GM19324 (cell line): Measurements from ENCODE around the gene ATP5F1D.
A peak's percentile ranks its signal among the peaks of the same experiment; 100 is the strongest.
"Not testable (repeated sequence)": the region's sequence is repeated elsewhere in the genome, so short reads cannot be mapped to it uniquely, and the experiment has no call there.

Experiments used
- ATAC-seq: cut with Tn5 transposase; IDR thresholded peaks from one replicate; pipeline ENCODE4 v1.9.1; 2021; ENCODE audit warnings: mild to moderate bottlenecking, moderate library complexity; ENCODE audit not compliant: unreplicated experiment, low FRiP score

ATP5F1D gene

DNA sequence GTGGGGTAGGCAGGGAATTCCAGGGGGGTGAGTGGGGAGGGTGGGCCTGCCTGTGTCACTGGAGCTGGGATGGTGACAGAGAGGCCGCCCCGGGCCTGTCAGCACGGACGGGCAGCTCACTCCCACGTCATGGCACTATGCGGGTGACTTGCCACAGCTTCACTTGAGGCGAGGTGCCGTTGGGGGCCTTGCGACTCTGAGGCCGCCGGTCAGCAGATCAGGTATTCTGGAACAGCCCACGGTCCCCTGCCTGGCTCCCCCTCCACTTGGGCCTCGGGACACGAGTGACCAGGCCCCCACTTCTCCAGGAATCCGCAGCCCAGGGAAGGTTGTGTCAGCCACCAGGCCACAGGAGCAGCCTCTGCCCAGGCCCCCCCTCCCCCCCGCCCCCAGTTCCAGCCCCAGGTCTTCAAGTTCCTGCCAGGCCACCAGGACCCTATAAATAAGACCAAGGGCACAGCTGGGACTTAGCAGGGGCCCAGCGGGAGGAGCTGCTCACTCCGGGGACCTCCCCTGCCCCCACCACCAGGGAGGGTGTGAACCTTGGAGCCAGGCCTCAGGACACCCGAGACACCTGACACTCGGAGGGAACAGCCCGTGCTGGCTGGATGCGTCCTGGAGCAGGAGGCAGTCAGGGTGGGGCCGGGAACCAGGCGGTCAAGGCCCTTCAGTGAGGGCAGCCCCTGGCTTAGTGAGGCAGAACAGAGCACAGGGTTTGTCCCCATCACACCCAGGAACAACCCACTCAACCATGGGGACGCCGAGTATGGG lies 4.1 kb downstream of the ATP5F1D start:
- no peak for ATAC-seq

DNA sequence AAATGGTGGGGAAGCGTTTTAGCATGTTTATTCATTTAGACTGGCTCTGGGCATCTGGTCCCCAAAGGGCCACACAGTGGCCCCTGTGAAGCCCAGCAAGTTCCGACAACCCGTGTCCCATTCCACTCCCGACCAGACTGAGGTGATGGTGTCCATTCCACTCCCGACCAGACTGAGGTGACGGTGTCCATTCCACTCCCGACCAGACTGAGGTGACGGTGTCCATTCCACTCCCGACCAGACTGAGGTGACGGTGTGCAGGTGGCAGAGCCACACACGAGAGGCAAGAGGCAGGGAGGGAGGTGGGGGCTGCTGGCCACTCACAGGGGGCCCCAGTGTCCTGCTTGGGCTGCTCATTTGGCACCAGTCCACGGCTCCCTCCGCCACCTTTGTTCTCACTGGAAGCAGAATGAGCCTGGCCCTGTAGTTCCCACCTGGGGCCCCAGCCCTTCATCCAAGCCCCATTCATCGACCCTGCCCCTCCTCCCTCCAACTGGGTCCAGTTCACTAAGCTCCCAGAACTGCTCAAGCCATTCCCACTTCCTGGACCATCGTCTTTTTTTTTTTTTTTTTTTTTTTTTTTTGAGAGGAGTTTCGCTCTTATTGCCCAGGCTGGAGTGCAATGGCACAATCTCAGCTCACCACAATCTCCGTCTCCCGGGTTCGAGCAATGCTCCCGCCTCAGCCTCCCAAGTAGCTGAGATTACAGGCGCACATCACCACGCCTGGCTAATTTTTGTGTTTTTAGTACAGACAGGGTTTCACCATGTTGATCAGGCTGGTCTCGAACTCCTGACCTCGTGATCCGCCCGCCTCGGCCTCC lies 4.9 kb downstream of the ATP5F1D start:
- ATAC-seq = not testable (repeated sequence)

DNA sequence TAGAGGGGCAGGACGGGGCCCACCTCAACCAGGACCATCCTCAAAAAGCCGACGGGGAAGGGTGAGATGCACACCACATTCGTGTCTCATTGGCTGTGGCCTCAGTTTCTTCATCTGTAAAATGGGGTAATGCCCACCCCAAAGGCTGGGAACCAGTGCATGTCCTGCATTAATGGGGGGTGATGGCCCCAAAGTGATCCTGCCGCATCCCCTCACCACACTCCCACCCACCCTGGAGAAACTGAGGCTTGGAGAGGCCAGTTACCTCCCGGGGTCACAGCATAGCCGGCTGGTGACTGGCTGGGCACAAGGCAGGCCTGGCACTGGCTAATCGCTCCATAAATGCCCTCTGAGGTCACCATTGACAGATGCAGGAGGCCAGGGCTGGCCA lies 6.2 kb downstream of the ATP5F1D start:
- ATAC-seq = no peak

DNA sequence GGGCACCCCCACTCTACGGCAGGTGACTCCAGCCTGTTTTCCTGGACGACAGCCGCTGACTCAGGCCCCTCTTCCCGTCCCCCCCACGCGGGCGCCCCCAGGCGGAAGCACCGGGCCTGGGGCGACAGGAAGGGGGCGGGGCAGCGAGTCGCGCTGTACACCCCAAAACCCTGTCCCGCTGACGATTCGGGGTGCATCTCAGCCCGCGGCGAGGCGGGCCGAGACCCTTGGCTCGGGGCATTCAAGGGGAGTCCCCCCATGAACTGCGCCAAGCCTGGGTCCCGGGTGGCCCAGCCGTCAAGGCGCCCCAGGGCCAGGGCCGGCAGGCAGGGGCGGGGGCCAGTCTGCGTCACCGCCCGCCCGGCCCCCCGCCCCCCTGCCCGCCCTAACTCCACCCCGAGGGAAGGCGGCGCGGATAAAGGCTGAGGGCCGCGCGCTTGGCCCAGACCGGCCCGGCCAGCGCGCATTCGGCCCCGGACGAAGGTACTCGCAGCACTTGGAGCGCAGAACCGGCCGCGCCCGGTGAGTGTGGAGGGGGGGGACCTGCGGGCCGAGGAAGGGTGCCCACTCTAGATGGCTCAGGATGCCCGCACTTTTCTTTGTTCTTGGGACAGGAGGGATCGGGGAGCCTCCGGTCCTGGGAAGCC lies 6.7 kb downstream of the ATP5F1D start, which contains the start of gene MIDN:
Gene MIDN, plus strand, starts transcription at position 445 of the 647 bp plus-strand sequence. CDS start 1,714 bp downstream, outside the sequence.
- peak; percentile 18 for ATAC-seq

DNA sequence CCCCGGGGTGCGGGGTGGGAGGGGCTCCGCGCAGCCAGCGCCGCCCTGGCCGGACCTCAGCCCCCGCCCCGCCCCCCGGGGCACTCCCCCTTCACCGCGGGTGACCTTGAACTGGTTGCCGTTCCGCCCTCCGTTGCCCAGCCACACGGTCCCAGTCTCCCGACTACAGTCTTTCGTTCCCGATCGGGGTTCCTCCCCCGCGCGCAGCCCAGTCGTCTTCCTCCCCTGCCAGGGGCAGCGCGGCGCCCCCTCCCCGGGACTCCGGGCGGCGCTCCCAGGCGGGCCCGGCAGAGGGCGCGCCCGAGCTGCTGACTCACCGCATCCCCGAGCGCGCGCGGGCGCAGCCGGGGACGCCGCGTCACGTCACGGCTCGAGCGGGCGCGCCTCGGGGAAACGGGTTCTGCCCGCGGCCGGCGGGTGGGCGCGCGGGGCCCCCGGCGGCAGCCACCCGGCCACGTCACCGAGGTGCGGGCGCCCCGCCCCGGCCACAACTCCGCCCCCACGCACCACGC lies 7.3 kb downstream of the ATP5F1D start:
- peak; percentile 33 for ATAC-seq

DNA sequence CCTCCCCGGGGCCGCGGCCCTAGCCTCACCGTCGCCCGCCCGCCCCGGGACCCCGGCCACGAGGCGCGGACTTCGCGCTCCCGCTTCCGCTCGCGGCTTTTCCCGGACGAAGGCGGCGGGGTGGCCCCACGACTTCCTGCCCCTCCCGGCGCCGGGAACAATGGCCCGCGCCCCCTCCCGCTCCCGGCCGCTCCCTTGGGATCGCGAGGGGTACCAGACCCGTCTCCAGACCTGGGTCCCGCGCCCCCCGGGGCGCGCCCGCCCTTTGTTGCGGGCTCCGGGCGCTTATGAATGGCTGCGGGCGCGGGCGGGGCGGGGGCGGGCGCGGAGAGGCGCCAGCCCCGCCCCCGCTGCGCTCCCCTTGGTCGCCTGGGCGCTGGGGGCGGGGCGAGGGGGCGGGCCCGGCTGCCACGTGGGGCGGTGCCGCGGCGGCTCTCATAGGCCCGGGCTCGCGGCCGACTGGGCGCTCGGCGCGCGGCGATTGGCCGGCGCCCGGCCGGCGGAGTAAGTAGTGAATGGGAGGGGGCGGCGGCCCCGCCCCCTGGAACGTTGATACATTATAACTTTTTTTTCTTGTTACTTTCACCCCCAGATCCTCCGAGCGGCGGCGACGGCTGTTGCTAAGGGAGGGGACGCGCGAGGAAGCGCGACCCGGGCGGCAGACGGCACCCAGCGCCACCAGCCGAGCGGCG lies 7.9 kb downstream of the ATP5F1D start:
- peak; percentile 53 for ATAC-seq

DNA sequence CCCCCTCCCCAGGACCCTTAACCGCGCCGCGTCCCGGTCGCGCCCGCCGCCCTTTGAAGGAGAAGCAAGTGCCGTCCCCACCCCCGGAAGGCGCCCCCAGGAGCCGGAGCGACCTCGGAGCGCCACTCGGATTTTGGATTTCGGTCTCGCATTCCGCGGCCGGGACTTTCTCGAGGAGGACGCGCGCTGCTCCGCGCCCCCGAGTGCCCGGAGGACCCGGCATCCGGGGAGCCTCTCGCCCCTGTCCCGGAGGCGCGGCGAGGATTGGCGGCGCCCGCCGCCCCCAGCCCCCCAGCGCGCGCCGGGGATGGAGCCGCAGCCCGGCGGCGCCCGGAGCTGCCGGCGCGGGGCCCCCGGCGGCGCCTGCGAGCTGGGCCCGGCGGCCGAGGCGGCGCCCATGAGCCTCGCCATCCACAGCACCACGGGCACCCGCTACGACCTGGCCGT lies 8.5 kb downstream of the ATP5F1D start:
- peak; percentile 0 for ATAC-seq

DNA sequence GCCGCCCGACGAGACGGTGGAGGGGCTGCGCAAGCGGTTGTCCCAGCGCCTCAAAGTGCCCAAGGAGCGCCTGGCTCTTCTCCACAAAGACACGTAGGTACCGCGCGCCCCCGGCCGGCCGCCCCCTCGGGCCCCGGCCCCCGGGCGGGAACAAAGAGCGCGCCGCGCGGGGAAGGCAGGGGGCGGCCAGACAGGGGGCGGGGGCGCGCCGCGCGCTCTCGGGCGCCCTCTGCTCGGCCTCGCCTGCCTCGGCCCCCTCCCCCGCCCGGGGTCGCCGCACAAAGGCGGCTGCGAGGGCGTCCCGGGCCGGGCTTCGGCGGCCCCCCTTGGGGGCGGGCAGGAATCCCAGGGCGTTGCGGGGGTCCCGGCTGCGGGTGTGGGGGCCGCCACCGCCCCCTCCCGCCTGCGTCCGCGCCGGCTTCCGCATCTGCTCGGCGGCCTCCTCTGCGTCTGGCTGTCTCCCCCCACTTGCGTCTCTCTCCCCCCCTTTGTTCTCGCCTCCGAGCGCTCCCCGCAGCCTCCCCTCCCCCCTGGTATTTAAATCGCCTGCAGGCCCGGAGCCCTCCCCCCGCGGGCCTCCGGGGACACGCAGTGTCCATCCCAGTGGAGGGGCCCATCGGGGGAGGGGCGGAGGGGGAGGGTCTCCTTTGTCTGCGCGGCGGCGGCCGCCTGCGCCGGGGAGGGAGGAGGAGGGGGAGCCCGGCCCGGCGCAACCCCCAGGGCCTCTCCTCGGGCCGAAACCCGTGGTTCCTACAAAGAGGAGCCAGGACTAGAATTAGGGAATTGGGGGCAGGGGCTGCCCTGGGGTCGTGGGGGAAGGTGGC lies 9.1 kb downstream of the ATP5F1D start:
- ATAC-seq = no peak

DNA sequence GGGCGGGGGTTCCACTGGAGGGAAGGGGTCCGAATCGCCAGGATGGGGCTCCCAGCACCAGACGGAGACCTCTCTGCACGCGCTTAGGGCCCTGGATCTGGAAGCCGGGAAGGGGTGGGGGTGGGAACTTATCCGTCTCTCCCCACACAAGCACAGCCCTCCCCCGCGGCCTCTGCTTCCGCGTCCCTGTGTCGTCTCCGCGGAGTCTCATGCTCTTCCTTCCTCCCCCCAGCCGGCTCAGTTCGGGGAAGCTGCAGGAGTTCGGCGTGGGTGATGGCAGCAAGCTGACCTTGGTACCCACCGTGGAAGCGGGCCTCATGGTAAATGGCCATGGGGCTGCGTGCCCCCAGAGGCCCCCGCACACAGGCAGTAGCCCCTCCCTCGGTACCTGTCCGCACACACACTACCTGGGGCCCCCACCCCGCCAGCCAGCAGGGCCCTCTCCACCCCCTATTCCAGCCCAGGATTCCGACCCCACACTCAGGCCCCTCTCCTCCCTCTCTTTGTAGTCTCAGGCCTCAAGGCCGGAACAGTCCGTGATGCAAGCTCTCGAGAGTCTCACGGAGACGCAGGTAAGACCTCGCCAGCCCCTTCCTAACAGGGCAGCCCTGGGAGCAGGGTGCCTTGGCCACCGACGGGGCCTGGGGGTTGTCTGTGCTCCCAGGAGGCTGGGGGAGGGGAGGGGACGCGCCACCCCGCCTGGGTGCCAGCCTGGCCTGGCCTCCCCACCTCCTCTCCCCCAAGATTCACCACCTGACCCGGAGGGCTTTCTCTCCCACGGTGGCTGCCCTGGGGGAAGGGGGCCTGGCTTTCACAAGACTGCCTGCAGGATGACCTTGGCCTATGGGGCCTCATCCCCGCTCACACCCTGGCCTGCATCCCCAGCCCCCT lies 10.0 kb downstream of the ATP5F1D start:
- no peak for ATAC-seq

DNA sequence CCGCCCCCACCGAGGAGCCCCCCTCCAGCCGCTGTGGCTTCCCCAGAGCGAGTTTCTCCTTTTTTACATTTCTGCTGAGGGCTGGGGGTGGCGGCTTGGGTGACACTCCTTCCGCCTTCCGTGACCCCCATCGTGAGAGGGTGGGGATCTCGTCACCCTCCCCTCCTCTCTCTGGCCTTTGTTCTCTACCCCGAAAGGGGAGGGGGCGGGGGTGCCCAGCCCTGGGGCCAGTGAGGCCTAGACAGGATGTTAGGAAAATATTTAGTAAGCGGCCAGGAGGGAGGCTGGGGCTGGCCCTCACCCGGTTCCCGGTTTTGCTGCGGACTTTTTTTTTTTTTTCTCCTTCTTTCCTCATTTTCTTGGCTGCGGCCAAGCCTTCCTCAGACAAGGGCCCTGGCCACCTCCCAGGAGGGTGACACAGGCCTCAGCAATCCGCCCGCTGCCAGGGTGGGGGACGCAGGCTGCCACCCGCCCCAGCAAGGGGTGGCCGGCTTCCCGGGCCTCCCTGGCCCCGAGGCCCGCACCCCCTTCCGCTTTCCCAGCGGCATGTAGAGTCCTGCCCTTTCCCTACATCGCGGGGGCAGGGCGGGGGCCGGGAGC lies 10.8 kb downstream of the ATP5F1D start:
- ATAC-seq = no peak

DNA sequence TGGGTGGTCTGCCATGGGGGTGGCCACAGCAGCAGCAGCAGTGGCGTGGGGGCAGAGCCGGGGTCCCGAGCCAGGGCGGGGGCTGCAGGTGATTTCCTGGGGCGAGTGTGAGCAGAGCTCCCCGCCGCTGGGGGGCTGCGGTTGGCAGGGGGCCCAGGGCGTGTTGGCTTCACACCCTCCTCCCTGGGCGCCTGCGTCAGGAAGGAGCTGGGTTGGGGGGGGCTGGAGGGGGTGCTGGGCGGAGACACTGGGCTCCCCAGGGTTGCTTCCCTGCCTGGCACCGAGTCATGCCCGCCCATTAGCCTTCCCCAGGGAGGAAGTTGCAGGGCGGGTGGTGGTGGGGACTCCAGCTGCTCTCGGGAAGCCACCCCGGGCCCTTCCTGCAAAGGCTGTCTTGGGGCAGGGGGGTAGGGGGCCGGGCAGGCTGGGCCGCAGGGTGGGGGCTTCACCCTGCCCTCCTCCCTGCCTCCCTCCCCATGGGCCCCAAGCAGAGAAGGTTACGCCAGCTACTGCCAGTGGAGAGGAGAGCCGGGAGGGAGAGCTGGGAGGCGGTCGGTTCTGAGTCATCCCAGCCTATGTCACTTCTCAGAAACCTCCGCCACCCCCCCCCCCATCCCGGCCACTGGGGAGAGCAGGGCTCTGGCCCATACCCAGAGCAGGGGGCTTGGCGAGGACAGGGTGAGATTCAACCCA lies 11.4 kb downstream of the ATP5F1D start:
- ATAC-seq = no peak

DNA sequence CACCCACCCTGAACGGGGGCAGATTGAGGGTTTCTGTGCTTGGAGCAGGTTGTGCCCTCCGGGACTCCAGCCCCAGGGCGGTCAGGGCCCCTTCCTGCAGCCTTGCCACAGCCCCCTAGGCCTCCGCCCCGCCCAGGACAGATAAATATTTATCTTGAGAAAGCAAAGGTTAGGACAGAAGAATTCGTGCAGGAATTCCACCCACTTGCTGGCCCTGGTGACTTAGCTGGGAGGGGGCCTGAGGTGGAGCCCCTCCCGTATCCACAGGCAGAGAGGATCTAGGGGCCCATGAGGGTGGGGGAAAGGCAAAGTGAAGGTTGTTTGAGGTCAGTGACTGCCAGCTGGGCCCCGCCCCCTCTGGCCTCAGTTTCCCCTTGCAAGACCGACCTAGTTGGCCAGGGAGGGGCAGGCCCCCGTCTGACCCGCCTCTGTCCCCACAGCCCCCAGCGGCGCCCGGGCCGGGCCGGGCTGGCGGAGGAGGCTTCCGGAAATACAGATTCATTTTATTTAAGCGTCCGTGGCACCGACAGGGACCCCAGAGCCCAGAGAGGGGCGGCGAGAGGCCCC lies 12.0 kb downstream of the ATP5F1D start:
- ATAC-seq = no peak

DNA sequence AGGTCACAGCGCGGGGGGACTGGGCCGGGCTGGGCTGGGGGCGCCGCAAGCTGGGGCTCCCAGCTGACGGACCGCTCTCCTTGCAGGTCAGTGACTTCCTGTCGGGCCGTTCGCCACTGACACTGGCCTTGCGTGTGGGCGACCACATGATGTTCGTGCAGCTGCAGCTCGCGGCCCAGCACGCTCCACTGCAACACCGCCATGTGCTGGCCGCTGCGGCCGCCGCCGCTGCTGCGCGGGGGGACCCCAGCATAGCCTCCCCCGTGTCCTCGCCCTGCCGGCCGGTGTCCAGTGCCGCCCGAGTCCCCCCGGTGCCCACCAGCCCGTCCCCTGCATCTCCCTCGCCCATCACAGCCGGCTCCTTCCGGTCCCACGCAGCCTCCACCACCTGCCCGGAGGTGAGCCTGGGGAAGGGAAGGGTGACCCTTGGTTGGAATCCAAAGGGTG lies 12.6 kb downstream of the ATP5F1D start:
- no peak for ATAC-seq

DNA sequence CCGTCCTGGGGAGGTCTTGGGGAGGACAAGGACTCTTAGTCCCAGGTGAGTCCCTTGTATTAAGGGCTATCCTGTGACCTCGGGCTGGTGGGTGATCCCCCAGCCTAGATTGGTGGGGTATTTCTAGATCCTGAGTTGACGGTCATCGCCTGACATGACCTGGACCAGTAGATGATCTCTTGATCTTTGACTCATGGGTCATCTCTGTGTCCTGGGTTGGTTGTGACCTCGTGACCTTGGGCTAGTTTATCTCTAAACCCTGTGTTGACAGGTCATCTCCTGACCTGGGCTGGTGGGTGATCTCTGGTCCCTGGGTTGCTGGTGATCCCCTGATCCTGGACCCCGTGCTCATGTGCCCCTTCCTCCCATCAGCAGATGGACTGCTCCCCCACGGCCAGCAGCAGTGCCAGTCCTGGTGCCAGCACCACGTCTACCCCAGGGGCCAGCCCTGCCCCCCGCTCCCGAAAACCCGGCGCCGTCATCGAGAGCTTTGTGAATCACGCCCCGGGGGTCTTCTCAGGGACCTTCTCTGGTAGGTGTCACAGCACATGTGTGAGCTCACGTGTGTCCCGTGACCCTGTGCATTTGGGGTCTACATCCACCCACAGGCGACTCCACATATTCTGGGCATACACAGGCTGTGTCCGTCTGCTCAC lies 13.1 kb downstream of the ATP5F1D start:
- no peak for ATAC-seq

DNA sequence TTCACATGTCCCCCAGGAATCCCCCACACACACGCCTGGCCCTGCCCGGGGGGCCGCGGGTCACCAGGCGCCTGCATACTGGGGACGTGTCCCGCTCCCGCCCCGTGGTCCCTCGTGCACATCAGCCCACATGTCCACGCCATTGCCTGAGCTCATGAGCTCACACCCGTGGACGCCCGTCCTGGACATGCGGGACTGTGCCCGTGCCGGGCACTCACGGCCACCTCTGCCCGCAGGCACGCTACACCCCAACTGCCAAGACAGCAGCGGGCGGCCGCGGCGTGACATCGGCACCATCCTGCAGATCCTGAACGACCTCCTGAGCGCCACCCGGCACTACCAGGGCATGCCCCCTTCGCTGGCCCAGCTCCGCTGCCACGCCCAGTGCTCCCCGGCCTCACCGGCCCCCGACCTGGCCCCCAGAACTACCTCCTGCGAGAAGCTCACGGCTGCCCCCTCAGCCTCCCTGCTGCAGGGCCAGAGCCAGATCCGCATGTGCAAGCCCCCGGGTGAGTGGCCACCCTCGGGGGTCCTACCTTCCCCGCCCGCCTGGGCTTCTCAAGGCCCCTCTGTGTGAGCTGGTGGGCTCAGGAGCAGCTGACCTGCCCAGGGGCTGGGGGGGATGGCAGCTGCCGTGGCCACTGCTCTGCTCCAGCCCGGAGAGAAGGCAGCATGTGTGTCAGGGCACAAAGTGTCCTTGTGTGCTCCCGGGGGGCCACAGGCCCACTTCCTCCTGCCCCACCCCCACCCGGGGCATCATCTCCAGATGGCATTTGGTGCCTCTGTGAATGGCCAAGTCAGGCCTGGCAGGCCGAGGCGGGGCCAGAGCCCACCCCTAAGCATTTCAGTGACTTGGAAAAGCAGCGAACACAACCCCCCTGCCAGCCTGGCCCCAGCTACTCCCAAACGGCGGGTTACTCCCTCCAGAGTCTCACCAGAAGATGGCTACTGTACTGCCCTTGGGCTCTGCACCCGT lies 13.9 kb downstream of the ATP5F1D start:
- ATAC-seq = no peak
